Measurements from ENCODE around the gene EMC10.

Gene EMC10

DNA sequence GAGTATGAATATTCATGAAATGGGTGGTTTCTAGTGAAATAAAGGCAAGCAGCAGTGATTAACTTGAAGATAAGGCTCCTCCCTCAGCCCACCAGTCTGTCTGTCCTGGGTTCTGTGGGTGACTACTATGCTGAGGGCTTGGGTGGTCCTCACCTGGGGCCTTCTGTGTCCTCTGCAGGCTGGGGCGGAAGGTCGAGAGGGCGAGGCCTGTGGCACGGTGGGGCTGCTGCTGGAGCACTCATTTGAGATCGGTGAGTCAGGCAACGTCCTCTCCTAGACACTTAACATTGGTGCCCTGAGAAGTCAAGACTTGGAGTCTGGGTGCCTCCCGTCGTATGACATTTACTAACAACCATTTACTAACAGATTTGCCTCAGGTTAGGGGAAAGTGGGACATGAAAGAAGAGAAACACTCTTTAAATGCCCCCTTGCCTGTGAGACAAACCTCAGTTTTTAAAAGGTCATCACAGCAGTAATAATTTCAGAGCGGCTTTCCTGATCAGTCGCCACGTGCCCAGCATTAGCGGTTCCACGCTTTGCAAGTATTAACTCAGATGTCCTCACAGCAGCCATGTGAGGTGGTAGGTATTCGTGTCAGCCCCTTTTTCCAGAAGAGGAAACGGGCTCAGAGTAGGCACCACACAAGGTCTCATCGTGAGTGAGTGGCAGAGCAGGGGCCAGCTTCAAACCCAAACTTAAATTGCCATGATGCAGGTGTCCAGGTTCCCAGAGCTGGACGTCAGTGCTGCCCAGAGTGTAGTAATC lies 1.6 kb downstream of the EMC10 start:
- no peak for DNase-seq (ENCODE audit: low read depth in 2 of 2)

DNA sequence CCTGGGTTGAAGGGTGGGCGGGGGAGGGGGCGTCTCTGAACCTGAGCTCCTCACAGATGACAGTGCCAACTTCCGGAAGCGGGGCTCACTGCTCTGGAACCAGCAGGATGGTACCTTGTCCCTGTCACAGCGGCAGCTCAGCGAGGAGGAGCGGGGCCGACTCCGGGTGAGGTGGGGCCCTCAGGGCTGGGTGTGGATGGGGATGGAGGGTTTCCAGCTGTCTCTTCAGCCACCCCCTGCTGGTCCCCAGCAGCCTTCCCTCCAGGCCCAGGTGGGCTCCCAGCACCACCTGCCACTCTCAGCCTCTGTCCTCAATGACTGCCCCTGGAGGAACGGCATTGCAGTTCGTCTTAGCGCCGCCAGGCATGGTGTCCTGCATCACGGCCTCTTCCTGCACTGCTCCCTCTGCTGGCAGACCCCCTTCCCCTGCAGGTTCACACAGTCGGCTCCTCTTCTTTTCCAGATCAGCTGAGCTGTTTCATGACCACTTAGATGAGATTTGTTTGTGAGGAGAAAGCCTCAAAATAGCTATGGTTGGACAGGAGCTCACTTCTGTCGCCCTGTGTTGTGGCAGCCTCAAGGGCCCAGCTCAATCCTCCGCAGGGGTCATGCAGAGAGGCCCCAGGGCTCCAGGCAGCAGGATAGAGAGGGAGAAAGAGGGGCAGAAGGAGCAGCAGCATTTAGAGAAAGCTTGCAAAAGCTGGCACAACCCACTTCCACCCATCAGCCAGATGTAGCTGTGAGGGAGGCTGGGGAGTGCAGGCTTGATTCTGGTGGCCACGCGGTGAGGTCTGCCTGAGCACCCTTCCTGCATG lies 2.8 kb downstream of the EMC10 start:
- no peak for DNase-seq (ENCODE audit: low read depth in 2 of 2)

DNA sequence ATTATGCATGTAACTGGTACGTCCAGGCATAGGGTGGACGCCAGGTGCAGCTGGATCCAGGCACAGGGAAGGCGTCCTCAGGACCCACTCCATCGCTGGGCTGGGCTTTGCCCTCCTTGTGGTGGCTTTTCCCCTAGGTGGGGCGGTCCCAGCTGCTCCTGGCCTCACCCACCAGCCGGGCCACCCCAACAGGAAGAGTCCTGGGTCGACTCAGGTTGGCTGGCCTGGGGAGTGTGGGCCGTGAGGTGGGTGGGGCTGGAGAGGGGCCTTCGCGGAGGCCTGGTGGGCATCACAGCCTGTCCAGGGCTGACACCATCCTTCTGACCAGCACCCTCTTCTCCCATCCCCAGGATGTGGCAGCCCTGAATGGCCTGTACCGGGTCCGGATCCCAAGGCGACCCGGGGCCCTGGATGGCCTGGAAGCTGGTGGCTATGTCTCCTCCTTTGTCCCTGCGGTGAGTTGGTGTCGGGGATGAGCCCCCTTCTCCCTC lies 3.5 kb downstream of the EMC10 start:
- no peak for DNase-seq (ENCODE audit: low read depth in 2 of 2)

DNA sequence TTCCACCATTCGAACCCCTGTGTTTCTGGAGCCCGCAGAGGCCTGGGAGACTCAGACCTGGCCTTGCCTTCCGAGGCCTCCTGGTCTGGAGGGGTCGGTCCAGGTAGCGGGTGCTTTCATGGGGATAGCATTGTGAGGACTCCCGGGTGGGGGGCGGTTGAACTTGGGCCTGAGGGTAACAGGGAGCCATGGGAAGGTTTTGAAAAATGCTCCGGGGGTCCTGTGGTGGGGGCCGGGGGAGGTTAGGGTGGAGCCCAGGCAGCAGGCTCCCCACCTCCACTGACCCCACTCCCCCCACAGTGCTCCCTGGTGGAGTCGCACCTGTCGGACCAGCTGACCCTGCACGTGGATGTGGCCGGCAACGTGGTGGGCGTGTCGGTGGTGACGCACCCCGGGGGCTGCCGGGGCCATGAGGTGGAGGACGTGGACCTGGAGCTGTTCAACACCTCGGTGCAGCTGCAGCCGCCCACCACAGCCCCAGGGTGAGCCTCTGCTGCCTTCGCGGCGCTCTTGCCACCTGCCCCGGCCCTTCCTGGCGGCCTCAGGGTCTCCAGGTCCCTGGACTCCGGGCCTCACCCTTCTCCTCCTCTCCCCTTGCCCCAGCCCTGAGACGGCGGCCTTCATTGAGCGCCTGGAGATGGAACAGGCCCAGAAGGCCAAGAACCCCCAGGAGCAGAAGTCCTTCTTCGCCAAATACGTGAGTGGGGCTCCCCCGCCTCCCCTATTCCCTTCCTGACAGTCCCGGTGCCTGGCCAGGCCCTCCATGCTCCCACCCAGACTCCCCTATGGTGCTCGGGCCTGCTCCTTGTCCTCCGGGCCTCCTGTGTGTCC lies 4.2 kb downstream of the EMC10 start:
- DNase-seq (ENCODE audit: low read depth in 2 of 2): no peak

DNA sequence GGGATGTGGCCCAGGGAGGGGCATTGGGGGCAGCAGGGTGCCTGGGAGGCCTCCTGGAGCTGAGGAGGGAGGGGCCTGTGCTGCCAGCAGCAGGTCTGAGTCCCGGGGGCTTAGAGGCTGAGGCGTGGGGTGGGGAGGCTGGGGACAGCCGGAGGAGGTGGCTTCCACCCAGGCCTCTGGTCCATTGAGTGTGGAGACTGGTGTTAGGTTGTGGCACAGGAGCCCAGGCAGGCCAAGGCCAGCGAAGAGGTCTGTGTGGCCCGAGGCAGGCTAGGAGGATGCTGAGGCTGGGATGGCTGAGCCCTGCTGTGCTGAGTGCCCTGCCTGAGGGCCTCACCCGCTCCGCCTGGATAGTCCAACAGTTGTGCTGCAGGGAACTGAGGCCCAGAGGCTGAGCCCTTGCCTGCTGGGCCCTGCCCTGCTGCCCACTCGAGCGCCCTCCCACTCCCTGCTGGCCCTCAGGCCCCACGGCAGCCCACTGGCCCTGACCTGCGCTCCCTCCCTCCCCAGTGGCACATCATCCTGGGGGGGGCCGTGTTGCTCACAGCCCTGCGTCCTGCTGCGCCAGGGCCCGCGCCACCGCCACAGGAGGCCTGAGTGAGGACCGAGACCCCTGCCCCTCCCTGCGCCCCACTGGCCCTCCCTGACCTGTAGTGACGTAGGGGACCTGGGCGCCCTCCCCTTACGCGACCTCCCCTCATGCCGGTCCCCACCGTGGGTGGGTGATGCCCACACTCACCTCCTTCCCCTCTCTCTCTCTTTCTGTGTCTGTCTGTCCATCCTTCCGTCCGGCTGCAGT lies 5.2 kb downstream of the EMC10 start:
- no peak for DNase-seq (ENCODE audit: low read depth in 2 of 2)

DNA sequence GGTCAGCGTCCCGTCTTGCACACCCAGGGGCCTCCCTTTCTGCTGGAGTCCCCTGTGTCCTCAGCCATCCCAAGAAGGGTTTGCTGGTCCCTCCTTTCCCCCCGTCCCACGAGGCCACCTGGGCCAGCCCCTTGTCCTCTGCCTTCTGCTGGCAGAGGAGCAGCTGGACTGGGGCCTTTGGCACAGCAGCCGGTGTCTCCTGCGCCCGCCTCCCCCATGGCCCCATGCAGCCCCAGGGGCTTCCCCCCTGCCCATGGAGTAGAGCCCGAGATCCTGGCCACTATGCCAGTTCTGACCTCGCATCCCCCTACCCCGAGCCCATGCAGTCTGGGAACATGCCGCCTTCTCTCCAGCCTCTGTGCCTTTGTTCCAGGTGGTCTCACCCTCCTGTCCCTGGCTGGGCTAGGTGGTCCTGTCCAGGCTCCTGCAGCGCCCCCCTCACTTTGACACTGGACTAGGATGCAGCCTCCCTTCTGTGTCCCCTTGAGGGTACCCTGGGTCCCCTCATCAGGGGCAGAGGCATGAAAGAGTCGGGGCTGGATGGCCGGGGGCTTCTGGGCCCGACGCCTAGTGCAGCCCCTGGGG lies 6.1 kb downstream of the EMC10 start:
- DNase-seq (ENCODE audit: low read depth in 2 of 2): no peak

DNA sequence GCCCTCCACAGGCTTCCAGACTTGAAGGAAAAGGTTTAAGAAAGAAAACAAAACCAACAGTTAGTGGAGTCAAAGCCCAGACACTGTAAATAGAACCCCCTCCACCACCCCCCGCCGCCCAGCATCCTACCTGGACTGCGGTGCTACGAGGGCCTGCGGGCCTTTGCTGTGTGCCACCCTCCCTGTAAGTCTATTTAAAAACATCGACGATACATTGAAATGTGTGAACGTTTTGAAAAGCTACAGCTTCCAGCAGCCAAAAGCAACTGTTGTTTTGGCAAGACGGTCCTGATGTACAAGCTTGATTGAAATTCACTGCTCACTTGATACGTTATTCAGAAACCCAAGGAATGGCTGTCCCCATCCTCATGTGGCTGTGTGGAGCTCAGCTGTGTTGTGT lies 6.6 kb downstream of the EMC10 start:
- DNase-seq (ENCODE audit: low read depth in 2 of 2): no peak

DNA sequence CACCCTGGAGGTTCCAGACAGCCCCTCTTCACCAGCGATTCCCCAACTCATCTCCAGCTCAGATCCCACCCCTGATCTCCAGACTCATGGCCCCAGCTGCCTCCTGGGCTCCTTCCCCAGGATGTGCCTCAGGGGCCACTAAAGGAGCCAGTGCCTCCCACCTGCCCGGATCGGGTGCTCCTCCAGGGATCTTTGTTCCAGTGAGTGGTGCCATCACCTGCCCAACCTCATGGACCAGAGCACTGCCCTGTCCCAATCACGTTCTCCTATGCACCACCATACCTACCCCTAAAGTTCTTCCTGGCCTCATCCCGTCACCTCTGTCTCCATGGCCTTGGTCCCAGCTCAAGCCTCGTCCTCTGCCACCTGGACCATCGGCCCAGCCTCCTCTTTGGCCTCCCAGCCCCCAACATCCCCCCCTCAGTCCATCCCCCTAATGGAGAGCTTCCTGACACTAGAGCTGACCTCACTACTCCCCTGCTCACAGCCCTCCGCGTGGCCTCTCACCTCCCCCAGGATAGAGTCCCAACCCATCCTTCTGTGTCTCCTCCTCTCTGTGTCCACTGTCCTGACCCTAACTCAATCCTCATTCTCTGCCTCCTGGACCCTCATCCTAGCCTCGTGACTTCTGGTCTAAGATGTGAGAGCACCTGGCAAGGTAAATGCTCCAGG lies 9.1 kb downstream of the EMC10 start:
- DNase-seq (ENCODE audit: low read depth in 2 of 2): no peak

DNA sequence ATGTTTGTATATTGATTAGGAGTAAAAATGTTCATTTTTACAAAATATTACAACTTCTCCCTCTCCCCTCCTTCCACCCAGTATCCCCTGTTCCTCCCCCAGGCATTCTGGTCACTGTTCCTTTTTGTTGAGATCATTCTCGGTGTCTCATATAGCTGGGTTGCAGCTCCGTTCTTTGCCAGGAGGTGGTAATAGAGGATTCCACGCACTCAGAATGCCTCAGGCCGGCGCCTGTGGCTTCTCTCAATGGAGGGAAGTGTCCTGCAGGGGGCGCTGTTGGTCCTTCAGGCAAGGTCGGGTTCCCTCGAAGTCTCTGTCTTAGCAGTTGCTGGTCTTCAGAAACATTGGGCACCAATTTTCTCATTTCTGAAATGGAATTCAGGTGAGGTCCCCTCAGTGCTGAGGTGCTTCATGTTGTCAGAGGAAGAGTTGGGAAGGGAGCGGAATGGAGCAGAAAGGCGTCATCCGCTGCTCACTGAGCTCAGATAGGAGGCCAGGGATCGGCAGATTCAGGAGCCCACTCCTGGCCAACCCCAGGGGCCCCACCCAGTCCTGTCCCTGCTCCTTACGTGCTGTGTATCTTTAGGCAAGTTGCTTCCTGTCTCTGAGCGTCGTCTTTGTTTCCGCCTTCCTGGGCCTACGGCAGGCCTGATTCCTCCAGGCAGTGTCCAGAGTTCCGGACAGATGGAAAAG lies 10.7 kb downstream of the EMC10 start:
- DNase-seq (ENCODE audit: low read depth in 2 of 2): peak in 1 of 2 donors; percentile 58

DNA sequence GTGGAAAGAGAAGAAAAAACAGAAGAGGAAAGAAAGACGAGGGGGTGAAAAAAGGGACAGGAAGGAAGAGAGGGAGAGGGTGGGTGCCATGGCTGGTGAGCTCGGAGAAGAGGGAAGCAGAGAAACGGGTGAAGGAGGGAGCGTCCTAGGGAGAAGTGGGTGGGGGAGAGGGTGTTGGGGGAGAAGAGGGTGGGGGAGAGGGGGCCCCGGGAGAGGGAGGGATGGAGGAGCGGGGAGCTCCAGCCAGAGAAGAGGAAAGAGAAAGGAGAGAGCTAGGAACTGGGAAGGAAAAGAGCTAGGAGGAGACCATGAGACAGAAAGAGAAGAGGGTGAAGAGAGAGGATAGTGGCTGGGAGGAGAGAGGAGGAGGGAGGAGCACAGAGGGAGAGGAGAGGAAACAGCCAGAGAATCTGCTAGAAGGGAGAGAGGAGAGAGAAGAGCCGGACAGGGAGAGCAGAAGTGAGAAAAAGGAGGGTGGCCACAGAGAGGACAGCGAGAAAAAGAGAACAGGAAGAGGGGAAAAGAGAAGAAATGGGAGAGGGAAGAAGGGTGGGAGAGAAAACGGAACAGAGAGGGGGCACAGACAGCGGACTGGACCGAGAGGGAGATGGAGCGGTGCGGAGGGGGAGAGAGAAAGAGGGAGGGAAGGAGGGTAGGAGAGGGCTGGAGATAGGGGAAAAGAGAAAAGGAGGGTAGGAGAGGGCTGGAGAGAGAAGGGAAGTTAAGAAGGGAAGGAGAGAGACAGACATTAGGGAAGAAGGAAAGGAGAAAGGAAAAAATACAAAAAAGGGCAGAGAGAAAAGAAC lies 12.3 kb downstream of the EMC10 start:
- no peak for DNase-seq (ENCODE audit: low read depth in 2 of 2)

DNA sequence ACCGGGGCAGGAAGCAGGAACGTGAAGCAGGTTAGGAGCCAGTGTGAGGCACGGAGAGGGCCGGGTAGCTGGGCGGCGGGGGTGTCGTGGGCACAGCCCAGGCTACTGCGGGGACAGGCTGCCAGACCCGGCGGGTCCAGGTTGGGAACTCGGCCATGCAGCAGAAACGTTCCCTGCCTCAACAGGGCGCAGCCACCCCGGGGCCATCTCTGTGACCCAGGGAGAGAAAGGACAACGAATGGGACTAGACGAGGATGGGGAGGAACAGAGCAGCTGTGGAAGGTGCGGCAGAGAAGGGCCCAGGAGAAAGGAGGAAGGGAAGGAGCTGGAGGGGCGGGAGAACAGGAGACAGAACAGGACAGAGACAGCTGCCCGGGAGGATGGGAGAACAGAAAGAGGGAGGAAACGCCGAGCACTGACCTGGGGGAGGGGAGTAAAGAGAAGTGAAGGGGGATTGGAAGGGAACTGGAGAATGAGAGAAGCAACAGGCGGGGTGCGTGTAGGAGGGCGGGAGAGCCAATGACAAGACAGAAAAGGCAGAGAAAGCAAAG lies 13.2 kb downstream of the EMC10 start:
- no peak for DNase-seq (ENCODE audit: low read depth in 2 of 2)

DNA sequence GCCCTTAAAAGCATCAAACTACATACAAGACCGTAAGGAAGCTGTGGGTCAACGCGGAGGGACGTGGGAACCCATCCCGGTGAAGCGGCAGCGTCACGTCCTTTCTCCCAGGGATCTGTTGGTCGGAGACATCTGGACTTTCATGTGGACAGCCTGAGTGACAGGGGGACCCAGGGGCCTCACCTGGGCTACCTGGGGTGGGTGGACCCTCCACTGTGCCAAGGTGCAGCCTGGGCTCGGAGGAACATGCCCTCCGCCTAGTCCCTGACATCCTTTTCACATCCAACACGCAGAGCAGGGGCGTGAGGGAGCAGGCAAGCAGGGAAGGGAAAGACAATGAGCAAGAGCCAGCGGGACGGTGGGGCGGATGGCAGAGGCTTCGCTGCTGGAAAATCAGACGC lies 14.1 kb downstream of the EMC10 start:
- no peak for DNase-seq (ENCODE audit: low read depth in 2 of 2)

DNA sequence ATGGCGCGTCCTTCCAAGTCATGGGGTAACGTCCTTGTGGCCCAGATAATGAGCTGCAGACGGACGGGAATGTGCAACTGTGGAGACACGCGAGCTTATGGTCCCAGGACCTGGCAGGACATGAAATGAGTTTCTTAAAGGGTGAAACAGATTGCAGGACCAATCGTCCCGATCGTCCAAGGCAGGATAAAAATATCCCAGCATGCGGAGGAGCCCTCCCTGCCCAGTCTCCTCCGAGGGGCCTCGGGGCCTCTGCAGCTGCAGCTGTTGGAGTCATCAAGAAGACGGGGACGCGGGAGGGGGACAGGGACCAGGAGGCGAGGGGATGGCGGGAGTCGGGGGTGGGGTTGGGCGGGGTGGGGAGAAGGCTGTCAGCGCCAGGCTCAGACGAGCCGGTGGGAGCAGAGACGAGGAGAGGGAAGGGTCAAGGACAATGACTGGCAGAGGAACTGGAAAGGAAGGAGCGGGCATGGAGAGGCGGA lies 14.7 kb downstream of the EMC10 start:
- no peak for DNase-seq (ENCODE audit: low read depth in 2 of 2)

DNA sequence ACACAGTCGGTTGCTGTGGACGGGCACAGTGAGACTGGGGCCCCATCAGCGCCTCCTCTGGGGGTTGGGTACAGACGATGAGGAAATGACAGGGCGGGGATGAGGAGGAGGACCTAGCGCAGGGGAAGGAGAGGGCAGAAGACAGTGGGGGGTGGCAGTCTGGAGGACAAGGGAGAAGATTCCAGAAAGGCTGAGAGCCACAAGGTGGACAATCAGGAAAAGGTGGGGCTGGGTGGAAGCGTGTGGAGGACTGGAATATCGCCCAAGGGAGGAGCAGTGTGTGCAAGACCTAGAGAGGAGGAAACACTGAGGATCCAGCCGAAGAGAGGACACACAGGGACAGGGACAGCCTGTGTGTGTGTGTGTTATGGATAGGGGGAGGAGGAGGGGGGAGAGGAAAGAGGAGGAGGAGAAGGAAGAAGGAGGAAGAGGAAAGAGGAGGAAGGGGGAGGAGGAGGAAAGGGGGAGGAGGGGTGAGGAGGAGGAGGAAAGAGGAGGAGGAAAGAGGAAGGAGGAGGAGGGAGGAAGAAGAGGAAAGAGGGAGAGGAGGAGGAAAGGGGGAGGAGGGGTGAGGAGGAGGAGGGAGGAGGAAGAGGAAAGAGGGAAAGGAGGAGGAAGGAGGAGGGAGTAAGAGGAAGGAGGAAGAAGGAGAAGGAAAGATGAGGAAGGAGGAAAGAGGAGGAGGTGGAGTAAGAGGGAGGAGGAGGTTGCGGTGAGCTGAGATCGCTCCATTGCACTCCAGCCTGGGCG lies 16.2 kb downstream of the EMC10 start:
- peak in 1 of 2 donors; percentile 15 for DNase-seq (ENCODE audit: low read depth in 2 of 2)

DNA sequence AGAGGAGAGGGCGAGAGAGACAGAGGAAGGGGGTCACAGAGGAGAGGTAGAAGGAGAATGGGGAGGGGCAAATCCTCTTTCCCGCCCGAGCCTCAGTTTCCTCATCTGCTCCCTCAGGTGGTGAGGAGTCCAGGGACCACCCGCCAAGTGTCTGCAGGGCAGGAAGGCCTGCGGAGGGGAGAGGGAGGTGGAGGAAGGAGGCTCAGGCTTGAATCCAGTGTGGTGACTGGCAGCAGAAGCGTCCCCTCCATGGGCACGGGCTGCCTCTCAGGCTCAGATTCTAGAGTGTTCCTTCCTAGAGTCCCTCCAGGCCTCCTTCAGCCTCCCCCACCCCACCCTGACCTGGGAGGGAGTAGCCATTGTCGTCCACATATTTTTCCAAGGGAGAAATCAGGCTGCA lies 16.9 kb downstream of the EMC10 start:
- no peak for DNase-seq (ENCODE audit: low read depth in 2 of 2)

DNA sequence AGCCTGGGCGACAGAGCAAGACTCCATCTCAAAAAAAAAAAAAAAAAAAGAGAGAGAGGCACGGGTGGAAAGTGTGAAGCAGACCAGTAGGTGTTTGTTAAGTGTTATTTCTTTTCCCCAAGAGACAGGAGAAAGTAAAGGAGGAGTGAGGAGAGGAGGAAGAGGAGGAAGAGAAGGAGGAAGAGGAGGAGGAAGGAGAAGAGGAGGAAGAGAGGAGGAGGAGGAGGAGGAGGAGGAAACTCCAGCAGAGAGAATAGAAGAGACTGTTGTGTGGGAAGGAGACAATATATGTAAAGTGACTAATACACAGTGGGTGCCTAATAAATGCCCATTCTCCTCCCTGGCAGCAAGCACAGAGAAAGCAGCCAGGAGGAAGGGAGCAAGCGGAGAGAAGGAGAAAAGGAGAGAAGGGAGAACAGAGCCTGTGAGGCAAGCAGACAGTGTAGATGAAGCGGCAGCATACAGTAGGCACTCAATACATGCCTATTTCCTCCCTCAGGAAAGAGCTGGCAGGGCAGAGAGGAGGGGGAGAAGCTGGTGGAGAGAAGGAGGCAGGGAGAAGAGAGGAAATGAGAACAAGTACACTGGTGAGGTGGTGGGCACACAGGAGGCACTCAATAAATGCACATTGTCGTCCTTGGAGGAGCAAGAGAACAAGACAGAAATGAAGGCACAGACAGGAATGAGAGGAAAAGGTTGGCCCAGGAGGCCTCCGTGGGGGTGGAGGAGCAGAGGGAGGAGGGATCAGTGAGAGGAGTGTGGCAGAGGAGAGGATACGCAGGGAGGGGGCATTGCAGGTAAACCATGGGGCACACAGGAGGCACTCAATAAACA lies 18.1 kb downstream of the EMC10 start:
- DNase-seq (ENCODE audit: low read depth in 2 of 2): no peak

DNA sequence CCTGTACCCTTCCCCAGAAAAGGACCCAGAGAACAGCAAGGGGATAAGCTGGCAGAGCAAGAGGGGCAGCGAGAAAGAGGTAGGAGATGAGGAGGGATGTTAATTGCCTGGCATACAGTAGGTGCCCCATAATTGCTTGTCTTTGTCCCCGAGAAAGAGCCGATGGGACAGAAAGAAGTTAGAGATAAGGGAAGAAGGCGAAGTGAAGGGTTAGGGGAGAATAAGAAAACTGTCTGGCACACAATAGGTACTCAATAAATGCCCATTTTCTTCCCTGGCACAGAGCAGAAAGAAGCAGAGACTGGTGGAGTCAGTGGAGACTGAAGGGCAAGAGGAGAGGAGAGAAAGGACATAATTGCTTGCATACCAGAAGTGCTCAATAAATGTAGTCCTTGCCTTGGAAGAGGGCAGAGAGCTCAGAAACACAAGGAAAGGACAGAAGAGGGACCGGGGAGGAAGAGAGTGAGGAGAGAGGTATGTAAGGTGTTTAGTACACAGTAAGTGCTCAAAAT lies 18.8 kb downstream of the EMC10 start:
- no peak for DNase-seq (ENCODE audit: low read depth in 2 of 2)
